Measurements from ENCODE around the gene GTF2H3.

The GTF2H3 gene

GRCh38 chr12:123614531-123614930 lies 19.1 kb upstream of the GTF2H3 start:
- Histone ChIP-seq H3K4me2 (no peak overlapping the region), H3K36me3 (ENCODE audit: insufficient read depth) (peaks cover 6% of the 10 kb centered on the region; the same call in 1 of the 2 replicates), H2AFZ (ENCODE audit: low read depth) (no peak overlapping the region), H3K79me2 (ENCODE audit: insufficient read depth, low read depth) (no peaks in the 10 kb centered on the region), H3K4me1 (ENCODE audit: low read depth, poor library complexity, severe bottlenecking) (no peaks in the 10 kb centered on the region), H3K27me3 (ENCODE audit: insufficient read depth, low read depth) (no peaks in the 10 kb centered on the region), H4K20me1 (ENCODE audit: insufficient read depth) (no peaks in the 10 kb centered on the region), H3K9ac (no peak overlapping the region), H3K27ac (no peak overlapping the region), H3K4me3 (IDR thresholded peaks at IDR 0.05; ENCODE audit: insufficient read depth, low read depth, low read length) (no peak overlapping the region)
- TF ChIP-seq CTCF (conservative IDR thresholded peaks at IDR 0.05; ENCODE audit: low read depth, low read length): no peak

DNA sequence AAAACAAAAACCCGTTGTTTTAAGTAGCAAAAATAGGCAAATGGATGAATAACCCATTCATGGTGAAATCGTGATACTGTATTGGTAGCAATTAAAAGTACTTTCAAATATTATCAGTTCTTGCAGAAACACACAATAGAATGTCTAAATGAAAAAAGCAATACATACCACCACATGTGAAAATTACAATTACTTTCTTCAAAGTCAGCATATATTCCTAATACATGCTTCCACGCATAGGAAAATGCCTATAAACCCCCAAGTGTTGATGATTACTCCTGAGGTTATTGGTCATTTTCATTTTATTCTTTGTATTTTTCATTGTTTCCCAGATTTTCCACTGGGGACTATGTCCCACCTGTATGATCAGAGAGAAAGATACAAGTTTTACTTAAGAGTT lies 16.5 kb upstream of the GTF2H3 start:
- H3K4me2 ChIP-seq: no peak overlapping the region
- H3K9ac ChIP-seq: no peak overlapping the region
- H3K4me1 ChIP-seq (ENCODE audit: low read depth, poor library complexity, severe bottlenecking): no peaks in the 10 kb centered on the region
- H2AFZ ChIP-seq (ENCODE audit: low read depth): no peak overlapping the region
- no peak overlapping the region for H3K27ac ChIP-seq
- no peaks in the 10 kb centered on the region for H3K36me3 ChIP-seq (ENCODE audit: insufficient read depth)
- no peak for TF ChIP-seq CTCF (conservative IDR thresholded peaks at IDR 0.05; ENCODE audit: low read depth, low read length)
- no peak overlapping the region for H3K4me3 ChIP-seq (IDR thresholded peaks at IDR 0.05; ENCODE audit: insufficient read depth, low read depth, low read length)
- no peaks in the 10 kb centered on the region for H4K20me1 ChIP-seq (ENCODE audit: insufficient read depth)
- no peaks in the 10 kb centered on the region for H3K79me2 ChIP-seq (ENCODE audit: insufficient read depth, low read depth)
- H3K27me3 ChIP-seq (ENCODE audit: insufficient read depth, low read depth): no peaks in the 10 kb centered on the region

- no peak for TF ChIP-seq CTCF (conservative IDR thresholded peaks at IDR 0.05; ENCODE audit: low read depth, low read length)
- no peaks in the 10 kb centered on the region for H3K27me3 ChIP-seq (ENCODE audit: insufficient read depth, low read depth)
- H3K36me3 ChIP-seq (ENCODE audit: insufficient read depth): no peaks in the 10 kb centered on the region
- no peak overlapping the region for H2AFZ ChIP-seq (ENCODE audit: low read depth)
- no peaks in the 10 kb centered on the region for H3K79me2 ChIP-seq (ENCODE audit: insufficient read depth, low read depth)
- no peaks in the 10 kb centered on the region for H4K20me1 ChIP-seq (ENCODE audit: insufficient read depth)
- no peak overlapping the region for H3K4me3 ChIP-seq (IDR thresholded peaks at IDR 0.05; ENCODE audit: insufficient read depth, low read depth, low read length)
- no peaks in the 10 kb centered on the region for H3K4me1 ChIP-seq (ENCODE audit: low read depth, poor library complexity, severe bottlenecking)
- no peak overlapping the region for H3K9ac ChIP-seq
- H3K4me2 ChIP-seq: no peak overlapping the region
- H3K27ac ChIP-seq: no peak overlapping the region
These were observed 16.0 kb upstream of the GTF2H3 start for GRCh38 chr12:123617580-123617979.

DNA sequence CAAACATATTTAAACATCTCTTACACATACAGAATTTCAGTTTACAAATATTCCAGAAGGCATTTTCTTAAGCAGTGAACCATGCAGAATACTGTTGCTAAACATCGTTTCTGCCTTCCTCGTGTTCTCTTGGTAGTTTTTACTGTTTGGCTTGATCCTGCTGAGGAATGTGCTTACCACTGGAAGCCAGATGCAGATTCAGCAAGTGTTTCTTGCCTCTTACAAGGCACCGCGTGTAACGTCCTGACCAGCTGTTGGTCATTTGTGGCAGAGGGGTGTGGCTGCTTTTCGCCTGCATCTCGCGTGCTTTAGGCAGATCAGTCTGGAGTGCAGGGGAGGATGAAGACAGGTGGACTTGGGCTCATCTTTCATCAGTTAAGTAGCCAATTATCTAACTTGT lies 12.5 kb upstream of the GTF2H3 start:
- Histone ChIP-seq H3K9ac (no peak overlapping the region), H4K20me1 (ENCODE audit: insufficient read depth) (no peaks in the 10 kb centered on the region), H3K36me3 (ENCODE audit: insufficient read depth) (no peaks in the 10 kb centered on the region), H3K27ac (no peak overlapping the region), H3K27me3 (ENCODE audit: insufficient read depth, low read depth) (no peaks in the 10 kb centered on the region), H3K4me3 (IDR thresholded peaks at IDR 0.05; ENCODE audit: insufficient read depth, low read depth, low read length) (no peak overlapping the region), H3K4me2 (no peak overlapping the region), H2AFZ (ENCODE audit: low read depth) (no peak overlapping the region), H3K4me1 (ENCODE audit: low read depth, poor library complexity, severe bottlenecking) (no peaks in the 10 kb centered on the region), H3K79me2 (ENCODE audit: insufficient read depth, low read depth) (no peaks in the 10 kb centered on the region)
- TF ChIP-seq CTCF (conservative IDR thresholded peaks at IDR 0.05; ENCODE audit: low read depth, low read length): no peak

All from KMS-11 (cell line).